ENCODE results near the gene PARP3.

PARP3 gene

DNA sequence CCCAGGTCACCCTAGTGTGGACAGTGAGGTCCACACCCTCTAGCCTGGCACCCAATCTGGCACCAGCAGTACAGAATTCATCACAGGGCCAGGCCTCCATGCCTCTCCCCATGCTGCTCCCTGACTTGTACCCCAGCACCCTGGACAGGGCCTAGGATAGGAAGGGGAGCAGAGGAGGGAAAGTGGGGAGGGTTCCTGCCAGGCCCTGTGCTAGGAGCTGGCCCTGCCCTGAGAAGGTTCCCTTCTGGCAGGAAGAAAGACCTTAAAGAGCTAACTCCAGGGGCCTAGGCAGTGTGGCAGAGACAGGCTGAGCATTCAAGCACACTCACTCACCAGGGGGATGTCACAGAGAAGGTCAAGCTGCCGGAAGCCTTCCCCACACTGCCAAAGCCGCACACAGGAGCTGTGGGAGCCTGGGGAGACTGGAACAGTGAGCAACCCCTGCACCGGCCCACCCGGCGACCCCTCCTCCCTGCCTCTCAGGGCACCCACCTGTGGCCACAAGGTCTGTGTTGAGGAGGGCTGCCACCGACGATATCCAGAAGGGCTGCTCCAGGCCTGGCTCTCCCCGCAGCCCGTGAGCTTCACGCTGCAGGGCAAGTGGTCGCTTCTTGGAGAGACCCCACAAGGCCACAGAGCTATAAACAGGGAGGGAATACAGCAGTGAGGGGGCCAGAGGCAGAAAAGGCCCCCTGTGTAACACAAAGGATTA, 7.9 kb upstream of the PARP3 start:
- no peak for DNase-seq (ENCODE audit: low spot score)

DNA sequence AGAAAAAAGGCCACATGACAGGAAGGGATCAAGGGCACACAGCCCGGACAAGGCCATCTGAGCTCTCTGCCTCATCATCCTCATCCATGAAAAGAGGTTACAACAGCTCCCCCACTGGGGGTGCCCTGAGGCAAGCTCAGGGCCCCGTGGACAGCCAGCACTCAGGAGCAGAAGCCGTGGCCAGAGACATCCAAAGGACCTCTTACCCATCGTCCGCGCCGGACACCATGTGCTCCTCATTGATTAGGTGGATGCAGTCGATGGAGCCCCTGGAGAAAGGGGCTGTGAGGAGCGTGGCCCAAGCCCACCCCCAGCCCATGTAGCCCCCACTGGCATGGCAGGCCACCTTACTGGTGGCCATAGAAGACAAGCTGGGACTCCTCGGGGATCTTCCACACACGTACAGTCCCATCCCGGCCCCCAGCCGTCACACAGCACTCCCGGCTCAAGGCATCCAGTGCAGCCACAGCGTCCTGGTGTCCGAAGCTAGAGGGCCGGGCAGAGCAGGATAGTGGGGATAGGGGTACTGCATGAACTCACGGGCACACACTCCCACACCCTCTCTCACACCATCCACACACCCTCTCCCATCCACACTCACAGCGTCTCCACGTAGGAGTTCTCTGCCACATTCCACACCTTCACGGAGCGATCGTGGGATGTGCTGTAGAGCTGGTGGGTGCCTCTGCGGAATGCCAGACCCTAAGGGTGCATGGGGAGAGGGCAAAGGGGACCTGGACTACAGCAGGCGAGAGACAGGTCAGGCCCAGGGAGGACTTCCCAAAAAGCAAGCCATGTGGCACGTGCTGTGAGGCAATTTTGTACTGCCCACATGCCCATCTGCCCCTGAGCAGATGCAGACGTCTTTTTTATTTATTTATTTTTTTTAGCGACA, 6.9 kb upstream of the PARP3 start:
- DNase-seq (ENCODE audit: low spot score): no peak

DNA sequence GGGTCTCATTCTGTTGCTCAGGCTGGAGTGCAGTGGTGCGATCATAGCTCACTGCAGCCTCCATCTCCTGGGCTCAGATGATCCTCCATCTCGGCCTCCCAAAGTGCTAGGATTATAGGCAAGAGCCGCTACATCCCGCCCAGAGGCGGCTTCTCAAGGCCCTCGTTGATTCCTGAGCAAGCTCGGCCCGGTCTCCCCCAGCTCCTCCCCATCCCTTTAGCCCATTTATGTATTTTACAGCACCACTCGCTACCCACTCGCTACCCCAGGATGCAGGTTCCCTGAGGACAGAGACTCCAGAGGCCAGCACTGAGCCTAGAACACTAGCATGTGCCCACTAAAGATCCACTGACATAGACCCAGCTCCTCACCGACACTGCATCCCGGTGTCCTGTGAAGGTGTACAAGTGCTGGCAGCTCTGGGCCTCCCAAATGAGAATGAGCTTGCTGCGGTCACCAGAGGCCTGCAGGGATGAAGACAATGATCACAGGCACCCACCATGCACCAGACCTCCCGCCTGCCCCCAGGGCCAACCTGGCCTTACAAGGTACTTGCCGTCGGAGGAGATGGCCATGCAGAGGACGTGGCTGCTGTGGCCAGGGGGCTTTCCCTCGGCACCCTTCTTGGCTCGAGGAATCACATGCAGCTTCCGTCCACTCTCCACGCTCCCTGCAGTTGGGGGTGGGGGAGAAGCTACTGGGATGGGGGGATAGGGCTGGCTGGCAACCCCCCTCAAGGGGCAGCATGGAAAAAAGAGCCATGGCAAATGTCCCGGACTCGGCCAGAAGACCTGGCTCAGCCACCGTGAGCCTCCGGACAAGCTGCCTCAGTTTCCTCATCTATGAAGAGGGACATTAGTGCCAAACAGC, 6.0 kb upstream of the PARP3 start:
- no peak for DNase-seq (ENCODE audit: low spot score)

DNA sequence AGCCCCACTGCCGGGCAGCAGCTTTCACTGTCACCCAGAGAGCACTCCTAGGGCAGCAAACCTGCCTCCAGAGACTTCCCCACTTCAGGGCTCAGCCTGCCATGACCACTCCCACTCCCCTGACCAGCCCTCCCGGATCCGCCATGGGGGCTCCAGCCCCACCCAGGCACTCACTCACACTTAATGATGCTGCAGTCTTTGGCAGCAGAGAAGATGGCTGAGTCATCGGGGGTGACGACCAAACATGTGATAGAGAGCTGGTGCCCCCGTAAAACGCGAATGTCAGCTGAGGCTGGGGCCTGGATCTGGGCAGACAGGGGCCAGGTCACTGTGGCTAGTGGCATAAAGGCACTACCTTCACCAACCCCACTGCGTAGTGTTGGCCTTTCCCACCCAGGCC, 5.1 kb upstream of the PARP3 start:
- DNase-seq (ENCODE audit: low spot score): no peak

DNA sequence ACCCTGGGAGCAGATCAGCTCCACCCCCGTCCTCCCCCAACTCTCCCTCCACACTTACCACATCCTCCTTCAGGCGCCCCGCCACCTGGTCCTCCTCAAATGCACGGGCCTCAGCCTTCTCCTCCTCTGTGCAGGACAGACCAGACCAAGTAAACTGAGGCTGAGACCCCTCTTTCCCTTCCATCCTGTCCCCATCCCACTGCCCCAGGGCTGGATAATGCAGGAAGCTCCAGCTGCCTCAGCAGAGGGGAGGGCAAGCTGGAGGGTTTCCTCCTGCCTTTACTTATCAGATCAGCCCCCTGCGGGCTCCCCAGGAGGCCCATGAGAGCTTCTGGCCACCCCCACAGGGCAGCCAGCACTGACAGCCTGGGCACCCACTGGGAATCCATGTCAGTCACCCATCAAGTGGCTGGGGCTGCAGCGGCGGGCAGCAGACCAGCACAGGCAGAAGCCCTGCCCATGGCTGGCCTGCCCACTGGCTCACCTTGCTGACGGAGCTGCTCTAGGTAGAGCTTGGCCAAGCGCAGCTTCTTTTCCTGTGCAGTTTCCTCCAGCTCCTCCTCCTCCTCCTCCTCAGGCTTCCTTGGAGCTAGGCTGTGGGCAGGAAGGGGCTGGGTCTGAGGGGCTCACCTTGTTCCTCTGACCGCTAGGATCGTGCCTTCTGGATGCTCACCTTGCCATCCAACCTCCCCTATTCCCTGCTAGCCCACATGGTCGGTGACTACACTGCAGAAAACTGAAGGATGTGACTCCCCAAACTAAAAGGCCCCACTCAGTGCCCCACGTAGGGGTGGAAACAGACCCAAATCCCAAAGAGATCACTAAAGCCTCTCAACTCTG, 4.3 kb upstream of the PARP3 start:
- no peak for DNase-seq (ENCODE audit: low spot score)

DNA sequence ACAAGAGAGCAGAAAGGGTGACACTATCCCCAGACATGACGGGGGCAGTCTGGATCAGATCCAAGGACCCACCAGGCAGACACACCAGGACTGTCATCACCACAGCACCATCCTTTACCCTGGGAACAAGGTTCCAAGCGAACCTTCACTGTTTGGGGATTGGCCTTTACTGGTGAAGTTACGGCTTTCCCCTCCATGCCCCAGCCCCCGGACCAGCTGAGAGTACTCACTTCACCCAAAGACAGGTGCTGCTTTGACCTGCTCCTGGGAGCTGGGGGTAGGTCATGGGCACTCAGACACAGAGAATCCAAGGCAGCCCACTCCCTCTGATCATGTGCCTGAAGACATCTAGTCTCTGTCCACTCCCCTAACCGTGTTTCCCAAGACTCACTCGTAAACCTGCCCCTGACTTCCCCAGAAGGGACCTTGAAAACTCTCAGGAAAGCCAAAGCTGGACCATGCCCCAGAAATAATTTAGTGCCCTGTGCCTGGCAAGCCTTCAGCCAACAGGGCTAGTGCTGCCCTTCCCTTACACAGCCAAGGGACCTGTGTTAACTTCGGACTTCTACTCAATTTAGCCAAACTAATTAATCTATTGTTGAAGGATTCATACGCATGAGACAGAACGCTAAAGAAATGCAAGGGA, 3.3 kb upstream of the PARP3 start:
- no peak for DNase-seq (ENCODE audit: low spot score)

DNA sequence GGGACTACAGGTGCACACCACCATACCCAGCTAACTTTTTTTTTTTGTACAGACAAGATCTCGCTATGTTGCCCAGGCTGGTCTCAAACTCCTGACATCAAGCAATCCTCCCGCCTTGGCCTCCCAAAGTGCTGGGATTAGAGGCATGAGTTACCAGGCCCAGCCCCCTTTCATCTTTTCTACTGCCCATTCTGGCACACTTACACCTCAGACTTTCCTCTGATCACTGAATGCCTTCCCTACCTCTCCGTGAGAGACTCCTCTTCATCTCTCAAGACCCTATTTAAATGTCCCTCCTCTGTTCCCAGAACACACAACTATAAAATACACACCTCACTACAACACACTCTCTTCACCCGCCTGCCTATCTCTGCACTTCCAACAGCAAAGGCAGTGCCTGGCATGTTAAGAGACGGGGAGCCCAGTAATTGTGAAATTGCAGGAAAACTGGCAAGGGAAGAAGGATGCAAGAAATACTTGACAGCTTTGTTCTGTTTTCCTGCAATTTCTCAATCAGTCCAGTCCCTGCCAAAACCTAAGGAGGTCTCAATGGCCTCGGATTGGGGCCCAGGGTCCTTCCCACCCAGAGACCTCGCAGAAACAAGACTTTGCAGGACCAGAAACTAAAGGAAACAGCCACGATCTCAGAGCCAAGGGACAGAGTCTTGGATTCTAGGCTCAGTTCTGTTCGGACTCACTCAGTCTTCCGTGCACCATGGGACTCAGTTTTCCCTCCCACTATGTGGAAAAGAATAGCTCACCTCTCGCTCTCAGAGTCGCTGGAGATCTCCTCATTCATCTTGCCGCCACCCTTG, 1.3 kb upstream of the PARP3 start:
- DNase-seq (ENCODE audit: low spot score): no peak

DNA sequence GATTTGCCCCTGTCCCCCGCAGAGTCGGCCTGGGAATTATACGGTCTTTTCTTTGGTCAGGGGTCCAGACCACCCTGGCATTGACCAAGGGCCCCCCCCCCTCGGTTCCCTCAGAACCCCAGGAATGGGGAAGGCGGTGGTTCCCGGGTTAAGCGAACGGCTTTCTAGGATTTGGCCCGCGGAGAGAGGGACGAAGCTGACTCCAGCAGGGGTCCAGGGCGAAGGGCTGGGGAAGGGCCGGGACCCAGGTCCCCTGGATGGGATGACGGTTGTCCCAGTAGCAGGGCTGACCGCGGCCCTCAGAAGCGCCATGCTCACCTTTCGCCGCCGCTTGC, 733 bp upstream of the PARP3 start:
- DNase-seq (ENCODE audit: low spot score): no peak

DNA sequence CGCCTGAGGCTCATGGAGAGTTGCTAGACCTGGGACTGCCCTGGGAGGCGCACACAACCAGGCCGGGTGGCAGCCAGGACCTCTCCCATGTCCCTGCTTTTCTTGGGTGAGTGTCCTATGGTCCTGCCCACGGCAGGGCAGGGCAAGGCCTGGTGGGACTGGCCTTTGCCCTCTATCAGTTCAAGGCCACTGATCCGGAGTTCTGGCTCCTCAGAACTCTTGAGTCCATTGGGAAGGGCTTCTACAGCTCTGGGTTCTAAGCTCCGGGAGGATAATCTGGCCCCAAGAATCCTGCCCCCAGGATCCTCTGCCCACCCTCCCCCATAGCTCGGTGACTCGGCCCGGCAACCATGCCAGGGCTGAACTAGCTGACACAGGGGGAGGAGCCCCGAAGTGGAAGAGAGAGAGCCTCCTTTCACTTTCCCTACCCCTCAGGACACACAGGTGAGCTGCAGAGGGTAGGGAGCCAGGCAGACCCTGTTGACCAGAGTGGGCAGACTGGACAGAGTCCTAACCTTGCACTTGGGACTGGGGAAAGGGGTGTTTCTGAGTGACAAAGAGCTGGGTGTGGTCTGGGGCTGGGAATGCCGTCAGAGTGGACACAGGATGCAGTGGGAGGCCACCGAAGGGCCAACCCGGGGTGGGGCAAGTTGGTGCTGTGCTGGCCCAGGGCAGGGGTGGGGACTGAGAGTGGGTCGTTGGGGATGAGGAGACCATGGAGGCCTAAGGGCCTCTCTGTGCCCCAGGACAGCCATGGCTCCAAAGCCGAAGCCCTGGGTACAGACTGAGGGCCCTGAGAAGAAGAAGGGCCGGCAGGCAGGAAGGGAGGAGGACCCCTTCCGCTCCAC, 664 bp downstream of the PARP3 start:
- no peak for DNase-seq (ENCODE audit: low spot score)

DNA sequence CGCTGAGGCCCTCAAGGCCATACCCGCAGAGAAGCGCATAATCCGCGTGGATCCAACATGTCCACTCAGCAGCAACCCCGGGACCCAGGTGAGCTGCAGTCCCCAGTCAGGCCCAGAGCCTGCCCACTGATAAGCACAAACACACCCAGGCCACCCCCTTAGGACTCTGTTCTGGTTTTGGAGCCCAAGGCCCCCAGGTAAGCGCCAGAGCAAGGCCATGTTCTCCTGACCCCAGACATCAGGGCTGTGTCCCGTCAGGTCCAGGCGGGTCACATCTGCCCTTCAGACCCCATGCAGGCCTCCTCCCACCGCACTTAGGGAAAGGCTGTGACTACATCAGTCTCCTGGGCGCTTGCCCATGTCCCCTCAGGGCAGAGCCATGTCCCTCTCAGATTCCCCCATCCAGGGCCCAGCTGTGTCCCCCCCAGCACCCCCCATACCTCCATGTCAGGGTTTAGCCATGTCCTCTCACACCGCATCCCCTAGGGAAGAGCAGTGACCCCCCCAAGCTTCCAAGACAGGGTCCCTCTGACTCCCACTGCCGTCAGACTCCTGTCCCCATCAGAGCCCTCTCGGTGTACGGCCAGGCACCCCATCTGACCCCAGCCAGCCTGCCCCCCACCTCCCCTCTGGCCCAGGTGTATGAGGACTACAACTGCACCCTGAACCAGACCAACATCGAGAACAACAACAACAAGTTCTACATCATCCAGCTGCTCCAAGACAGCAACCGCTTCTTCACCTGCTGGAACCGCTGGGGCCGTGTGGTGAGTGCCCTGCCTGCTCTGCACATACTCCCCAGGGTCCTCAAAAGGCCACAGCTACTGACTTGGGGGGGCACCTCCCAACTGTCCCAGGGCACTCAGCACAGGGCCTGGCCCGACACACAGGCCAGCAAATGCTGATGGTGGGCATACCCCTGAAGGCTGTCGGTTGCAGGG, 1.6 kb downstream of the PARP3 start:
- DNase-seq (ENCODE audit: low spot score): no peak

DNA sequence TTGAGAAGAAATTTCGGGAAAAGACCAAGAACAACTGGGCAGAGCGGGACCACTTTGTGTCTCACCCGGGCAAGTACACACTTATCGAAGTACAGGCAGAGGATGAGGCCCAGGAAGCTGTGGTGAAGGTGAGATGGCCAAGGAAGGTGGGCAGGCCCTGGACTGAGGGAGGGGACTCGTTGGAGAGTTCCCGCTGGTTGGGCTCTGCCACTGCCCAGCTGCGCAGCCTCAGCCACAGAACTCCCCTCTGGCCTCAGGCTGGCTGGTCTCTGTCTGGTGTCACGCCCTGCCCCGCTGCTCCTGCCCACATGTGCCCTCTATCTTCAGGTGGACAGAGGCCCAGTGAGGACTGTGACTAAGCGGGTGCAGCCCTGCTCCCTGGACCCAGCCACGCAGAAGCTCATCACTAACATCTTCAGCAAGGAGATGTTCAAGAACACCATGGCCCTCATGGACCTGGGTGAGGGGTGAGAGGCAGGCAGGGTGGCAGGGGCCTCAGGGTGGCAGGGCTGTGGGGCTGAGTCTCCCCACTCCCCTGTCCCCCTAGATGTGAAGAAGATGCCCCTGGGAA, 2.4 kb downstream of the PARP3 start:
- DNase-seq (ENCODE audit: low spot score): no peak

DNA sequence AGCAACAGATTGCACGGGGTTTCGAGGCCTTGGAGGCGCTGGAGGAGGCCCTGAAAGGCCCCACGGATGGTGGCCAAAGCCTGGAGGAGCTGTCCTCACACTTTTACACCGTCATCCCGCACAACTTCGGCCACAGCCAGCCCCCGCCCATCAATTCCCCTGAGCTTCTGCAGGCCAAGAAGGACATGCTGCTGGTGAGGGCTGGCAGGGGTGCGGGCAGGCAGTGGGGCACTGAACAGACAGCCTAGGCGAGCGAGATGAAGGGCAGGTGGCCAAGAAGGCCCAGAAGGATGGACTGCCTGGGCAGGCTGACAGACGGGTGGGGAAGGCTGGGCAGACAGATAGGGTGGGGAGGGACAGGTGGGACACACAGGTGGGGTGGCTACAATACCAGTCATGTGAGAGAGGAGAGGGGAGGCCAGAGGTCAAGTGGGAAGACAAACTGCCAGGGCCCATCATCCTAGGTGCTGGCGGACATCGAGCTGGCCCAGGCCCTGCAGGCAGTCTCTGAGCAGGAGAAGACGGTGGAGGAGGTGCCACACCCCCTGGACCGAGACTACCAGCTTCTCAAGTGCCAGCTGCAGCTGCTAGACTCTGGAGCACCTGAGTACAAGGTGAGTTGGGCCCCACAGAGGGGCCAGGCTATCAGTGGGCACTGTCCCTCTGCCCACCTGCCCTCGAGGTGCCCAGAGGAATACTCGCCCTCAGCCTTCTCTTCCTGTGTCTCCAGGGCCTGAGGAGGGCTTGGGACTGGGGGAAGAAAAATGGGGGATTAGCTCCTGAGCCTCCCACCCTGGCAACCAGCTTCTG, 3.1 kb downstream of the PARP3 start:
- no peak for DNase-seq (ENCODE audit: low spot score)

DNA sequence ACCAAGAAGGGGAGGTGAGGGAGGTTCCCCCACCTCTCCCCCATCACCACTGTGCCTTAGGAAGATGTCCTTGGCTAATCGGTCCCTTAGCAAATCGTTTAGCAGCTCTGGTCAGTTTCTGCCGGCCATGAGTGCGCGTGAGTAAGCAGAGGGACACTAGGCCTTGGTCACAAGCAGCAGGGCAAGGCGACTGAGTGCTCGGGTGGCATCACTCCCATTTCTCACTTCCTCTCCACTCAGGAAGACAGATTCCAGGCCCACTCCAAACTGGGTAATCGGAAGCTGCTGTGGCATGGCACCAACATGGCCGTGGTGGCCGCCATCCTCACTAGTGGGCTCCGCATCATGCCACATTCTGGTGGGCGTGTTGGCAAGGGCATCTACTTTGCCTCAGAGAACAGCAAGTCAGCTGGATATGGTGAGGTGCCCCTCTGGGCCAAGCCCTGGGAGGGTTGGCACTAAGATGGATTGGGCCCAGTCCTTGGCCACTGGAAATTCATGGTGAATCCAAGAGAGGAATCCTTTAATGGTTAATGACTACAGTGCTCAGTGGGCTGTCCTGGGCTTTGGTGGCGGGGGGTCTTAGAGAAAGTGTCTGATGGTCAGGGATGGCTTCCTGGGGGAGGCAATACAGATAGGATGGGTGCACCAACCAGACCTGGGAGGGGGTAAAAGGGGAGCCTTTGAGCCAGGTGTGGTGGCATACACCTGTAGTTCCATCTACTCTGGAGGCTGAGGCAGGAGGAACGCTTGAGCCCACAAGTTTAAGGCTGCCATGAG, 4.0 kb downstream of the PARP3 start:
- no peak for DNase-seq (ENCODE audit: low spot score)

DNA sequence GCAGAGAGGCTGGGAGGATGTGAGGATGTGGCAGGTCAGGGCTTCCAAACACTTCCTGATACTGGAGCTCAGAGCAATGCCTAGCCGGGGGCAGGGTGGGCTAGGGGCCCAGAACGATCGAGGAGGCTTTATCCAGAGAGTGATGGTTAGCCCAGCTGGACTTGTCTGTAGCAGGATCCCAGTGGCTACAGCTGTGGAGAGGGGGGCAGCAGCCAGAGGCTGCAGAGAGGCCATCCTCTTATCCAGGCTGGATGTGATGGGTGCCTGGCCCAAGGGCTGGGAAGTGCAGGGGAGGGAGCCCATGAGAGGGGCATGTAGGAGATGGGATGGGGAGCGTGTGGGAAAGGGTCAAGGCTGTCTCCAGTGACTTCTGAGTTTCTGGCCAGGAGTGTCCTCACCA, 4.6 kb downstream of the PARP3 start:
- no peak for DNase-seq (ENCODE audit: low spot score)

DNA sequence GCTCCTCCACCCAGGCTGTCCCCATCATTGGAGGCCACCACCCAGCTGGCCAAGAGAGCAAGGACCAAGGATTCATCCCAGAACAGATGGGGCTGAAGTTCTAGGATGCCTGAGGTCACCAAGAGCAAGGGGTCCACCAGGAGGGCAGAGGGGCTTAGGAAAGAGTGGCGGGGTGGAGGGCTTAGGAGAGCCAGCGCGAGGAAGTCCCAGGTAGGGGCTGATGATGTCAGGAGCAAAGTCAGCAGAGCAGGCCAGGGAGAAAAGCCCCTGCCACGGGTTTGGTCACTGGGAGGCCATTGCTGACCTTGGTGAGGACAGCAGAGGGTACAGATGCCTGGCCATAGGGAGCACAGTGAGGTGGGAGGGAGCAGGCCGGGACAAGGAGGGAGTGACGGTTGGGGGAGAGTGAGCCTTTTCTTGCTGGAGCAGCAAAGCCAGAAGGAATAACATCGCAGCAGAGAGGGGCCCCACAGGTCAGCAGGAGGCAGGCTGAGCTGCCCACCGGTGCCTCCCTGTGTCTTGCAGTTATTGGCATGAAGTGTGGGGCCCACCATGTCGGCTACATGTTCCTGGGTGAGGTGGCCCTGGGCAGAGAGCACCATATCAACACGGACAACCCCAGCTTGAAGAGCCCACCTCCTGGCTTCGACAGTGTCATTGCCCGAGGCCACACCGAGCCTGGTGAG, 5.2 kb downstream of the PARP3 start:
- DNase-seq (ENCODE audit: low spot score): no peak

Measured in cerebellar cortex (tissue), 1 donor.